Fibroblast of lung (primary cell): ENCODE results near the gene GPX2. TPM values are rescaled to one million over a fixed set of nuclear protein-coding genes. Genes with fewer than 3 reads are reported as not detected.

ENCODE experiments used
- DNase-seq, 2 donors: peaks; one replicate each; pipeline versions ENCODE4 v3.0.0 to v3.0.0-alpha.2; 2010; ENCODE audit warnings: low read depth in 2 of 2
- H2AFZ ChIP-seq: 2 replicates; pipeline ENCODE4 v1.5.1; 2012; ENCODE audit warnings: low read length, control low read depth, inconsistent platforms
- H3K27ac ChIP-seq: 2 replicates; pipeline ENCODE4 v1.5.1; 2011; ENCODE audit warnings: low read length, control low read depth; ENCODE audit not compliant: insufficient read depth
- H3K27me3 ChIP-seq: 2 replicates; pipeline ENCODE4 v1.5.1; 2011; ENCODE audit warnings: mild to moderate bottlenecking, low read length; ENCODE audit not compliant: control insufficient read depth, insufficient read depth
- H3K36me3 ChIP-seq: 2 replicates; pipeline ENCODE4 v1.5.1; 2011; ENCODE audit warnings: low read length; ENCODE audit not compliant: control insufficient read depth, insufficient read depth
- H3K4me1 ChIP-seq: 2 replicates; pipeline ENCODE4 v1.5.1; 2011; ENCODE audit warnings: low read length; ENCODE audit not compliant: control insufficient read depth, insufficient read depth; ENCODE audit errors: extremely low read depth
- H3K4me2 ChIP-seq: 2 replicates; pipeline ENCODE4 v1.5.1; 2011; ENCODE audit warnings: low read length, control low read depth; ENCODE audit not compliant: insufficient read depth; ENCODE audit errors: extremely low read depth
- H3K4me3 ChIP-seq, 4 experiments: fragments of 200-600 bp in 1 of 4; sonication (generic) in 1 of 4; replicated peaks in 1 of 4; 2 replicates each; pipeline ENCODE4 v1.5.1; 2011 to 2016; ENCODE audit warnings: low read length in 4 of 4, low read depth in 3 of 4, mild to moderate bottlenecking in 3 of 4, control low read depth in 2 of 4, inconsistent platforms in 1 of 4, mixed read lengths in 1 of 4; ENCODE audit not compliant: insufficient read depth in 1 of 4; ENCODE audit errors: control extremely low read depth in 1 of 4
- H3K79me2 ChIP-seq: 2 replicates; pipeline ENCODE4 v1.5.1; 2012; ENCODE audit warnings: mild to moderate bottlenecking, low read length, inconsistent platforms; ENCODE audit not compliant: control insufficient read depth, insufficient read depth
- H3K9ac ChIP-seq: 2 replicates; pipeline ENCODE4 v1.5.1; 2011; ENCODE audit warnings: mild to moderate bottlenecking, low read length, control low read depth; ENCODE audit not compliant: insufficient read depth
- H3K9me3 ChIP-seq: 2 replicates; pipeline ENCODE4 v1.5.1; 2012; ENCODE audit warnings: low read depth, low read length; ENCODE audit not compliant: control insufficient read depth, insufficient read depth
- H4K20me1 ChIP-seq: 2 replicates; pipeline ENCODE4 v1.5.1; 2011; ENCODE audit warnings: low read length; ENCODE audit not compliant: control insufficient read depth, insufficient read depth; ENCODE audit errors: extremely low read depth
- CTCF ChIP-seq, 2 donors: IDR thresholded peaks in 1 of 2; conservative IDR thresholded peaks in 1 of 2; 1 replicate in 1 of 2; 2 replicates in 1 of 2; pipeline ENCODE4 v1.5.1; 2011 to 2012; ENCODE audit warnings: low read length in 2 of 2, control low read depth in 1 of 2, inconsistent platforms in 1 of 2, low read depth in 1 of 2, mild to moderate bottlenecking in 1 of 2
- EZH2 ChIP-seq: IDR thresholded peaks from 2 replicates; pipeline ENCODE4 v1.5.1; 2012; ENCODE audit warnings: low read length, control low read depth, mild to moderate bottlenecking; ENCODE audit errors: missing control alignments
- polyA plus RNA-seq, 2 donors: library from polyadenylated mRNA; depleted of rRNA in 1 of 2; stranded (reverse) in 1 of 2; unstranded in 1 of 2; fragments of >200 nt; gene quantifications; 2 replicates each; pipeline ENCODE4 v1.2.1, GENCODE V29; 2011 to 2012; ENCODE audit warnings: missing spikeins in 1 of 2
- total RNA-seq: library from RNA; depleted of rRNA; stranded (reverse); fragments of >200 nt; gene quantifications from 2 replicates; pipeline ENCODE4 v1.2.1, GENCODE V29; 2014

GPX2 gene
- total and polyA plus RNA-seq, 2 donors (not counting 1 experiment from before 2014, with no cell fraction given) = not detected

GRCh38 chr14:64929014-64929359, 13.6 kb downstream of the GPX2 start:
- no peaks in the 10 kb centered on the region for H3K27me3 ChIP-seq
- H3K36me3 ChIP-seq = peaks cover 3% of the 10 kb centered on the region
- TF ChIP-seq EZH2 (no peak), CTCF (conservative IDR thresholded peaks at IDR 0.05 in 1 of 2, IDR thresholded peaks at IDR 0.05 in 1 of 2; ENCODE audit: low read depth in 1 of 2, low read length in 2 of 2) (no peak)
- no peaks in the 10 kb centered on the region for H3K9me3 ChIP-seq
- no peaks in the 10 kb centered on the region for H3K79me2 ChIP-seq
- H3K9ac ChIP-seq = no peak overlapping the region
- no peak for DNase-seq
- no peak overlapping the region for H3K27ac ChIP-seq
- H4K20me1 ChIP-seq = no peaks in the 10 kb centered on the region
- H3K4me2 ChIP-seq = no peak overlapping the region
- H2AFZ ChIP-seq = no peak overlapping the region
- H3K4me1 ChIP-seq = no peaks in the 10 kb centered on the region
- no peak overlapping the region for H3K4me3 ChIP-seq

- no peaks in the 10 kb centered on the region for H3K9me3 ChIP-seq
- no peaks in the 10 kb centered on the region for H3K27me3 ChIP-seq
- H3K4me1 ChIP-seq = no peaks in the 10 kb centered on the region
- H4K20me1 ChIP-seq = no peaks in the 10 kb centered on the region
- no peak for DNase-seq
- no peak overlapping the region for H3K4me3 ChIP-seq
- no peak overlapping the region for H3K4me2 ChIP-seq
- no peaks in the 10 kb centered on the region for H3K79me2 ChIP-seq
- no peak overlapping the region for H3K9ac ChIP-seq
- H3K36me3 ChIP-seq = peaks cover 3% of the 10 kb centered on the region
- no peak overlapping the region for H2AFZ ChIP-seq
- no peak overlapping the region for H3K27ac ChIP-seq
- TF ChIP-seq CTCF (conservative IDR thresholded peaks at IDR 0.05 in 1 of 2, IDR thresholded peaks at IDR 0.05 in 1 of 2; ENCODE audit: low read depth in 1 of 2, low read length in 2 of 2) = no peak
- TF ChIP-seq EZH2 = no peak
Measured at GRCh38 chr14:64928239-64929013, 14.1 kb downstream of the GPX2 start.

- no peak for TF ChIP-seq EZH2
- no peak for TF ChIP-seq CTCF (conservative IDR thresholded peaks at IDR 0.05 in 1 of 2, IDR thresholded peaks at IDR 0.05 in 1 of 2; ENCODE audit: low read depth in 1 of 2, low read length in 2 of 2)
- peaks cover 2% of the 10 kb centered on the region for H3K36me3 ChIP-seq
Measured at GRCh38 chr14:64927031-64927430, 15.5 kb downstream of the GPX2 start.

More at GRCh38 chr14:64927031-64927430, 15.5 kb downstream of the GPX2 start:
- H3K4me1 ChIP-seq = no peaks in the 10 kb centered on the region
- no peaks in the 10 kb centered on the region for H3K9me3 ChIP-seq
- H3K27me3 ChIP-seq = no peaks in the 10 kb centered on the region
- no peak for DNase-seq
- no peak overlapping the region for H3K9ac ChIP-seq
- no peak overlapping the region for H3K27ac ChIP-seq
- no peak overlapping the region for H3K4me2 ChIP-seq
- H2AFZ ChIP-seq = no peak overlapping the region
- no peaks in the 10 kb centered on the region for H3K79me2 ChIP-seq
- H4K20me1 ChIP-seq = no peaks in the 10 kb centered on the region
- no peak overlapping the region for H3K4me3 ChIP-seq
